Activated CD8-positive, alpha-beta memory T cell treated with anti-CD3 and anti-CD28 coated beads for 4 hours (primary cell): ENCODE data around the gene MAPKBP1.
A peak's percentile ranks its signal among the peaks of the same experiment; 100 is the strongest.

ENCODE experiments used
- DNase-seq, 2 donors: peaks; one replicate each; pipeline ENCODE4 v3.0.0-alpha.2; 2020; ENCODE audit warnings: low read depth in 2 of 2

The MAPKBP1 gene

GRCh38 chr15:41825572-41826535, 51.6 kb downstream of the MAPKBP1 start:
- no peak for DNase-seq

- DNase-seq: peak in 1 of 2 donors; percentile 12
Measured at GRCh38 chr15:41827290-41827879, 53.1 kb downstream of the MAPKBP1 start.

GRCh38 chr15:41827880-41828806, 53.9 kb downstream of the MAPKBP1 start, which contains the start of gene JMJD7:
TSS of gene JMJD7 (plus strand) at chr15:41828092. CDS start at chr15:41828125, 33 bp downstream.
- peak; percentile 88 to 91 for DNase-seq

GRCh38 chr15:41828807-41829141, 54.5 kb downstream of the MAPKBP1 start:
- no peak for DNase-seq

GRCh38 chr15:41829959-41830646, 55.8 kb downstream of the MAPKBP1 start:
- no peak for DNase-seq

- DNase-seq: peak in 1 of 2 donors; percentile 17
Measured at GRCh38 chr15:41831291-41831690, 57.0 kb downstream of the MAPKBP1 start.

GRCh38 chr15:41832208-41832607, 57.9 kb downstream of the MAPKBP1 start:
- DNase-seq: no peak

GRCh38 chr15:41832875-41833274, 58.6 kb downstream of the MAPKBP1 start:
- no peak for DNase-seq

- no peak for DNase-seq
Measured at GRCh38 chr15:41834096-41834495, 59.8 kb downstream of the MAPKBP1 start.

- no peak for DNase-seq
Measured at GRCh38 chr15:41836073-41836472, 61.8 kb downstream of the MAPKBP1 start.

GRCh38 chr15:41836713-41837454, 62.6 kb downstream of the MAPKBP1 start:
- DNase-seq: no peak

GRCh38 chr15:41838400-41838897, 64.2 kb downstream of the MAPKBP1 start, which contains the start of gene PLA2G4B:
TSS of gene PLA2G4B (plus strand) at chr15:41838847. CDS start at chr15:41838914, 67 bp downstream.
- DNase-seq: no peak

GRCh38 chr15:41839781-41840491, 65.7 kb downstream of the MAPKBP1 start:
- DNase-seq: no peak

GRCh38 chr15:41840673-41841072, 66.4 kb downstream of the MAPKBP1 start:
- no peak for DNase-seq

GRCh38 chr15:41841131-41841530, 66.8 kb downstream of the MAPKBP1 start:
- DNase-seq: no peak

GRCh38 chr15:41842229-41842628, 67.9 kb downstream of the MAPKBP1 start:
- DNase-seq: no peak

- DNase-seq: no peak
Measured at GRCh38 chr15:41843571-41843970, 69.3 kb downstream of the MAPKBP1 start.

- no peak for DNase-seq
Measured at GRCh38 chr15:41844814-41845213, 70.5 kb downstream of the MAPKBP1 start.

GRCh38 chr15:41847206-41847605, 72.9 kb downstream of the MAPKBP1 start:
- no peak for DNase-seq

- DNase-seq: no peak
Measured at GRCh38 chr15:41847981-41848380, 73.7 kb downstream of the MAPKBP1 start.
